ENCODE data around the gene PASD1.

PASD1 gene

GRCh38 chrX:151675121-151675746 is 111.8 kb downstream of the PASD1 start:
- DNase-seq (ENCODE audit: extremely low read depth, insufficient read length), result no peak
- no peaks in the 10 kb centered on the region for H3K36me3 ChIP-seq (ENCODE audit: control insufficient read depth, insufficient read depth, low read length)
- H3K4me3 ChIP-seq (replicated peaks; ENCODE audit: low read depth, low read length), result no peak overlapping the region
- TF ChIP-seq CTCF (IDR thresholded peaks at IDR 0.05; ENCODE audit: insufficient read depth, low read length, poor library complexity, severe bottlenecking), result no peak
- no peaks in the 10 kb centered on the region; the same call in 1 of the 2 replicates for H3K27me3 ChIP-seq (replicated peaks; ENCODE audit: control insufficient read depth, insufficient read depth, low read length)

- Histone ChIP-seq H3K36me3 (ENCODE audit: control insufficient read depth, insufficient read depth, low read length) (no peaks in the 10 kb centered on the region), H3K27me3 (replicated peaks; ENCODE audit: control insufficient read depth, insufficient read depth, low read length) (no peaks in the 10 kb centered on the region; the same call in 1 of the 2 replicates), H3K4me3 (replicated peaks; ENCODE audit: low read depth, low read length) (no peak overlapping the region)
- TF ChIP-seq CTCF (IDR thresholded peaks at IDR 0.05; ENCODE audit: insufficient read depth, low read length, poor library complexity, severe bottlenecking), result no peak
- DNase-seq (ENCODE audit: extremely low read depth, insufficient read length), result no peak
These were observed 112.7 kb downstream of the PASD1 start for GRCh38 chrX:151676196-151676595.

- no peaks in the 10 kb centered on the region; the same call in 1 of the 2 replicates for H3K27me3 ChIP-seq (replicated peaks; ENCODE audit: control insufficient read depth, insufficient read depth, low read length)
- no peaks in the 10 kb centered on the region for H3K36me3 ChIP-seq (ENCODE audit: control insufficient read depth, insufficient read depth, low read length)
- no peak for DNase-seq (ENCODE audit: extremely low read depth, insufficient read length)
- no peak for TF ChIP-seq CTCF (IDR thresholded peaks at IDR 0.05; ENCODE audit: insufficient read depth, low read length, poor library complexity, severe bottlenecking)
- no peak overlapping the region for H3K4me3 ChIP-seq (replicated peaks; ENCODE audit: low read depth, low read length)
These were observed 116.4 kb downstream of the PASD1 start for GRCh38 chrX:151679798-151680402.

- H3K27me3 ChIP-seq (replicated peaks; ENCODE audit: control insufficient read depth, insufficient read depth, low read length), result no peaks in the 10 kb centered on the region
- DNase-seq (ENCODE audit: extremely low read depth, insufficient read length), result peak; percentile 15
- peak; percentile 74 for TF ChIP-seq CTCF (IDR thresholded peaks at IDR 0.05; ENCODE audit: insufficient read depth, low read length, poor library complexity, severe bottlenecking)
These were observed 117.3 kb downstream of the PASD1 start for GRCh38 chrX:151680805-151681204.

GRCh38 chrX:151687635-151688034 is 124.2 kb downstream of the PASD1 start:
- Histone ChIP-seq H3K36me3 (ENCODE audit: control insufficient read depth, insufficient read depth, low read length) (no peaks in the 10 kb centered on the region), H3K4me3 (replicated peaks; ENCODE audit: low read depth, low read length) (no peak overlapping the region), H3K27me3 (replicated peaks; ENCODE audit: control insufficient read depth, insufficient read depth, low read length) (no peaks in the 10 kb centered on the region)
- TF ChIP-seq CTCF (IDR thresholded peaks at IDR 0.05; ENCODE audit: insufficient read depth, low read length, poor library complexity, severe bottlenecking), result no peak
- no peak for DNase-seq (ENCODE audit: extremely low read depth, insufficient read length)

More at GRCh38 chrX:151680805-151681204, 117.3 kb downstream of the PASD1 start:
- Histone ChIP-seq H3K36me3 (ENCODE audit: control insufficient read depth, insufficient read depth, low read length) (no peaks in the 10 kb centered on the region), H3K4me3 (replicated peaks; ENCODE audit: low read depth, low read length) (no peak overlapping the region)
